Naive thymus-derived CD8-positive, alpha-beta T cell (primary cell): Measurements from ENCODE around the gene SLC38A4. TPM values are rescaled to one million over a fixed set of nuclear protein-coding genes. Genes with fewer than 3 reads are reported as not detected.

Experiments
- ATAC-seq, 2 donors: fragments of 150-1000 bp; cut with Tn5 transposase in 1 of 2; sonication (Bioruptor Pico), chemical (Tn5 transposase) in 1 of 2; 1 replicate in 1 of 2; 2 replicates in 1 of 2; pipeline ENCODE4 v1.10.0; 2021; ENCODE audit warnings: mild to moderate bottlenecking in 2 of 2, moderate library complexity in 2 of 2
- POLR2A ChIA-PET: fragments of 350-600 bp; sonication (Branson Sonifier 250); formaldehyde crosslinking; loops from one replicate; lab custom pipeline; 2021; ENCODE audit warnings: antibody characterized with exemption; lab: Charles Lee
- DNase-seq, 10 donors: peaks; one replicate each; pipeline versions ENCODE4 v3.0.0 to v3.0.0-alpha.2; 2020 to 2022
- H3K27ac Mint-ChIP-seq, 10 donors: one replicate each; pipeline ENCODE4 v1.8.0; 2020 to 2022; ENCODE audit warnings: mild to moderate bottlenecking in 10 of 10, mixed read lengths in 10 of 10, moderate library complexity in 4 of 10, inconsistent platforms in 1 of 10
- H3K27me3 Mint-ChIP-seq, 5 donors: one replicate each; pipeline ENCODE4 v1.8.0; 2021 to 2022; ENCODE audit warnings: mixed read lengths in 5 of 5
- H3K36me3 Mint-ChIP-seq, 3 donors: one replicate each; pipeline ENCODE4 v1.8.0; 2020 to 2022; ENCODE audit warnings: mixed read lengths in 3 of 3, mild to moderate bottlenecking in 2 of 3, inconsistent platforms in 1 of 3
- H3K4me1 Mint-ChIP-seq, 4 donors: one replicate each; pipeline ENCODE4 v1.8.0; 2021 to 2022; ENCODE audit warnings: mixed read lengths in 4 of 4
- H3K4me3 Mint-ChIP-seq, 10 donors: one replicate each; pipeline ENCODE4 v1.8.0; 2020 to 2022; ENCODE audit warnings: mild to moderate bottlenecking in 10 of 10, mixed read lengths in 10 of 10, moderate library complexity in 6 of 10, inconsistent platforms in 1 of 10
- H3K9me3 Mint-ChIP-seq, 9 donors: one replicate each; pipeline ENCODE4 v1.8.0; 2020 to 2022; ENCODE audit warnings: mixed read lengths in 9 of 9, mild to moderate bottlenecking in 3 of 9, inconsistent platforms in 1 of 9, moderate library complexity in 1 of 9
- polyA plus RNA-seq, 3 donors: library from polyadenylated mRNA; unstranded; fragments of 300-500 nt; fragmentation: Illumina TruSeq; gene quantifications; one replicate each; pipeline ENCODE4 v1.2.3, GENCODE V29; 2021
- total RNA-seq, 8 experiments: library from RNA in 2 of 8; stranded (reverse) in 2 of 8; gene quantifications; one replicate each; pipeline ENCODE4 v1.2.3 and lab custom pipeline; 2021 to 2026

Gene SLC38A4
- total and polyA plus RNA-seq, 5 experiments from 2014 or later, result not detected

DNA sequence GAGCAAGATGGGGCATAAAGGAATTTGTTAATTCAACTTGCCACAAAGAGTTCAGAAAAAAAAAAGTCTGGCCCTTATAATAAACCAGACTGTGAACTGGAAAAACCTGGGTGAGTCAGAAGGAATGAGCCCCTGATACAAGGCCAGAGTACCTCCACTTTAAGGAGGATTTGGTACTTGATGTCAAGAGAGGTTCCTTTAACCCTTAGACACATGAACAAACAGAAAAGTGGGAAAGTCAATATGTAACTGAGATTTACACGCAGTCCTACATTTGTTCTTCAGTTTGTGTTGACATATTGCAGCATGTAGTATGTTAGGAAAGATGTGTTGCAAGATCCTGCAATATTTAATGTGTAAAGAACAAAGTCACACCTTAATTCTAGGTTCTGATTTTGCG, 14.2 kb upstream of the SLC38A4 start:
- Mint-ChIP-seq H3K4me3 (no peak overlapping the region), H3K9me3 (no peaks in the 10 kb centered on the region), H3K36me3 (peaks cover 0 to 2% (median 0%) of the 10 kb centered on the region in 3 donors), H3K4me1 (no peaks in the 10 kb centered on the region), H3K27ac (no peak overlapping the region), H3K27me3 (peaks cover 10 to 27% (median 12%) of the 10 kb centered on the region in 5 donors)
- DNase-seq (no peak), ATAC-seq (no peak)
- POLR2A ChIA-PET, result no interaction called here

DNA sequence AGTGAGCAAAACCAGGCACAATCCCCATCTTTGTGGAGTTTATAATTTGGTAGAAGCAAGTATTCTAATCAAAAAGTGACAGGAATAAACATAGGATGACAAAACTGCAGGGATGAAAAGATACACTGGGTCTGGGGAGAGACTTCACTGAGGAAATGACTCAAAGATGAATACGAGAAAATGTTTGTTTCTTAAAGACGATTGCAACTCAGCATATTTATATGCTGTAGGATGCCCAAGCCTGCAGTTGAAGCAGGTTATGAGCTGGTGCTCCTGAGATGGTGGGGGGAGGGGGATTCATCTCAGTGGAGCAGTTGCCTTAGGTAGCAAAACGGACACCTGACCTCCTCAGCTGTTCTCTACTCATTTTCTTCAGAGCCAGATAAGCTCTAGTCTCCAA, 13.4 kb upstream of the SLC38A4 start:
- H3K27ac Mint-ChIP-seq, result peak overlapping the region in 1 of 10 donors; percentile 8
- H3K27me3 Mint-ChIP-seq, result peaks cover 11 to 30% (median 13%) of the 10 kb centered on the region in 5 donors
- no peak overlapping the region for H3K4me3 Mint-ChIP-seq
- no peak for DNase-seq
- peaks cover 0 to 2% (median 0%) of the 10 kb centered on the region in 3 donors for H3K36me3 Mint-ChIP-seq
- no peaks in the 10 kb centered on the region for H3K9me3 Mint-ChIP-seq
- no peaks in the 10 kb centered on the region for H3K4me1 Mint-ChIP-seq
- ATAC-seq, result no peak
- POLR2A ChIA-PET, result no interaction called here

DNA sequence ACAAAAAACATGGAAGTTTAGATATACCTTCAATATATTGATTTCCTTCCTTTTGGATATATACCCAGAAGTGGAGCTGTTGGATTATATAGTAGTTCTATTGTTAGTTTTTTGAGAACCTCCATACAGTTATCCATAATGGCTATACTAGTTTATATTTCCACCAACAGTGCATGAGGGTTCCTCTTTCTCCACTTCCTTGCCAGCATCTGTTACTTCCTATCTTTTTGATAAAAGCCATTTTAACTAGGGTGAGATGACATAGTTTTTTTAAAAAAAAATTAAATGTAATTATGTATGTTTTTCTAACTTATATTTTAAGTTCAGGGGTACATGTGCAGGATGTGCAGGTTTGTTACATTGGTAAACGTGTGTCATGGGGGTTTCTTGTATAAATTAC, 10.0 kb upstream of the SLC38A4 start:
- Mint-ChIP-seq H3K27ac (no peak overlapping the region), H3K36me3 (peaks cover 0 to 2% (median 0%) of the 10 kb centered on the region in 3 donors), H3K4me1 (peaks cover 10 to 18% (median 13%) of the 10 kb centered on the region in 4 donors), H3K4me3 (no peak overlapping the region), H3K9me3 (peaks cover 0 to 2% (median 0%) of the 10 kb centered on the region in 9 donors), H3K27me3 (peaks cover 27 to 52% (median 33%) of the 10 kb centered on the region in 5 donors)
- ATAC-seq, result no peak
- DNase-seq, result no peak
- POLR2A ChIA-PET, result interaction anchor here (0.6 kb wide), 1 partner anchor 100 kb away, joined by 3 read pairs; no protein-coding TSS in a partner anchor

DNA sequence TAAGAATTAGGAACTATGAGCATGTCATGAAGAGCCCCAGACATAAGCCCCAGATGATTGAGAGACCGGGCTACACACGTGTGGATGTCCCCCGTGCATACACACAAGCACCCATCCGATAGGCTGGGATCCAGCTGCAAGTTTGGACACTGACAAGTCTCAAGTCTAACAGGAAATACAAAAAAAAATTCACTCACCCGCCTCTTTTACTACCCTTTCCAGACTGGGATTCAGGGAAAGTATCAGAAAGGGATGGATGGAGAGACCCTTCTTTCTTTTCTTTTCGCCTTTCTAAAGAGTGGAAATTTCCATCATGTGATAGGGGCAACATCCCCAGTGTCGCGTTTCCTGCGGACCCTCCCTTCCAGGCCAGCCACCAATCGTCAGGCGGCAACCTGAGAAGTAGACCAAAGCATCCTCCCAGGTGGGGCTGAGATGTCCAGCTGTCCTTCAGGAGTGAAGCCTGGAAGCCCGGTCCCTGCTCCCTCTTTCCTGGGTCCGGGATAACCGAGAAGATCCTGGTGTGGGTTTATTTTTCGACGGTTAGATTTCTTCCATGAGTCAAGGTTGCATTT, 6.4 kb upstream of the SLC38A4 start:
- peaks cover 0 to 2% (median 0%) of the 10 kb centered on the region in 9 donors for H3K9me3 Mint-ChIP-seq

DNA sequence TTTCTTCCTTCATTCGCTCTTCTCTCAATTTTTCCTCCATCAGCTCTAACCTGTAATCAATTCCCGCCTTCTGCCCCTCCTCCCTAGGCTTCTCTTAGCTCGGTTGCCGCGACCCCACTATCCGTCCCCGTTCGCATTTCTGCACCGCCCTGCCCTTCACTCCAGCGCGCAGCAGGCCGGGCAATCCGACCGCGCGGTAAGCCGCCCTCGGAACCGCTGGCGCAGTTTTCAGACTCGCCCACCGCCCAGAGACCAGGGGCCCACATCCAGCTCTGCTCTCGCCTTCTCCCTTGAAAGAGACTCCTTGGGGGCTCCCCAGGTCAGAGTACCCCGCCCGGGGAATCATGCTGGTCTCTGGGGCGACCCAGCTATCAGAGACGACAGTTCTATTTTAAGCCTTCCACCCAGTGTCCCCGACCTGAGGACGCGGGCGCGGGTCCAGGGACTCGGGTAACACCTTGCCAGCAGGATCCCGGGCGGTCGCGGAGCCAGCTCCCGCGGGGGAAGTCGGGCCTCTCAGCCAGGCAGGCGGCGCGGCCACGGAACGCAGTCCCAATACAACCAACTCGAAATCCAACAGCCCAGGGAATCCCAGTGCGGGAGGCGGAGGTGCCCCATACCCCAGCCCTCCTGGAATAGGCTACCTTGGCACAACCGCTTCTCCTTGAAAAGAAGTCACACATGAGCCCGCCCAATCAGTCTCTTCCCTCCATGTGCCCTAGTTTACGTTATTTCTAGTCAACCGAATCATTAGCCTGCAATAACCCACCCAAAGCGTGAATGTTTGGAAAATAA, 5.7 kb upstream of the SLC38A4 start:
- Mint-ChIP-seq H3K36me3 (no peaks in the 10 kb centered on the region), H3K4me1 (peaks cover 12 to 20% (median 15%) of the 10 kb centered on the region in 4 donors), H3K9me3 (peaks cover 0 to 2% (median 0%) of the 10 kb centered on the region in 9 donors), H3K27ac (no peak overlapping the region), H3K27me3 (peaks cover 32 to 69% (median 60%) of the 10 kb centered on the region in 5 donors), H3K4me3 (peak overlapping the region in 7 of 10 donors; percentile 42 to 83 (median 58))
- peak in 1 of 2 donors; percentile 20 for ATAC-seq
- POLR2A ChIA-PET, result no interaction called here
- DNase-seq, result peak in 1 of 10 donors; percentile 2

More for the DNA sequence above, 6.4 kb upstream of the SLC38A4 start:
- Mint-ChIP-seq H3K27me3 (peaks cover 38 to 65% (median 57%) of the 10 kb centered on the region in 5 donors), H3K36me3 (no peaks in the 10 kb centered on the region), H3K4me1 (peaks cover 12 to 20% (median 15%) of the 10 kb centered on the region in 4 donors), H3K27ac (peak overlapping the region in 1 of 10 donors; percentile 35), H3K4me3 (peak overlapping the region in 7 of 10 donors; percentile 36 to 83 (median 42))
- ATAC-seq (no peak), DNase-seq (no peak)
- POLR2A ChIA-PET, result no interaction called here

DNA sequence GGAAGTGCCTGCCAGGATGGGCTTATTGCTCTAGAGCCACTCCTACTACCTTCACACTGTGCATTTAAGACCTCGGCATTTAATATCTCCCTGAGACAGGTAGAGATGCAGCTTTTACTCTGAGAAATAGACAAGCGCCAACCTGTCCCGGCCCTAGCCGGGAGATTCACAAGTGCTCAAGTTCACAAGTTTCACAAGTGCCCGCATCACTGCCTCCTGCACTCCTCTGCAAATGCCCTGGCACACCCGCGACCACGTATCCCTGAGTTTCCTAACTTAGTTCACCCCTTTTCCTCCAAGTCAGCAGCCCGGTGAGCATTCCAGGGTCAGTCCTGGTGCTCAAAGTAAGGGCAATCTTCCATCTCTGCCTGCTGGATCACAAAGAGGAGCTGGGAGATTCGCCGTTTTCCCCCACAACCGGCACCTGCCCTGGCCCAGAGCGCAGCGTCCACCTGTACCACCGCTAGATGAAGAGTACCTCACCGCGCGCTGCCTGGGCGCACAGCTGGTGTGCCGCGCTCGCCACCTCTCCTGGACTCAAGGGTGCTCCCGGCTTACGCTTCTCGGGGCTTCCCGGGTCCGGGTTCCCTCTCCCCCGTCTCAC, 5.0 kb upstream of the SLC38A4 start:
- peaks cover 35 to 73% (median 63%) of the 10 kb centered on the region in 5 donors for H3K27me3 Mint-ChIP-seq
- H3K36me3 Mint-ChIP-seq, result no peaks in the 10 kb centered on the region
- H3K4me1 Mint-ChIP-seq, result peaks cover 12 to 20% (median 15%) of the 10 kb centered on the region in 4 donors
- H3K4me3 Mint-ChIP-seq, result peak overlapping the region in 8 of 10 donors; percentile 40 to 83 (median 62)
- no peak for ATAC-seq
- peaks cover 0 to 2% (median 0%) of the 10 kb centered on the region in 9 donors for H3K9me3 Mint-ChIP-seq
- no peak overlapping the region for H3K27ac Mint-ChIP-seq
- POLR2A ChIA-PET, result no interaction called here
- DNase-seq, result no peak

DNA sequence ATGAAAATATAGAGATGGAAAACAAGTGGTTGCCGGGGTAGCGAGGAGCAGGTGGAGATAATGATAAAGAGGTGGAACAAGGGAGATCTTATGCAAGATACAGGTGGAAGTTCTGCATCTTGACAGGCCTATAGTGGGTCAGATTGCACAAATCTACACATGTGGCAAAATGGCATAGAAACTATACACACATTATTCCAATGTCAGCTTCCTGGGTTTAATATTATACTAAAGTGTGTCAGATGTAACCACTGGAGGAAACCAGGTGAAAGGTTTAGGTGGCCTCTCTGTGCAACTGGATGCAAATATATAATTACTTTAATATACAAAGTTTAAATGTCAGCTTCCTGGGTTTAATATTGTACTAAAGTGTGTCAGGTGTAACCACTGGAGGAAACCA, 1.1 kb downstream of the SLC38A4 start:
- no peak for ATAC-seq
- H3K27me3 Mint-ChIP-seq, result peaks cover 25 to 60% (median 37%) of the 10 kb centered on the region in 5 donors
- H3K36me3 Mint-ChIP-seq, result no peaks in the 10 kb centered on the region
- DNase-seq, result no peak
- no peak overlapping the region for H3K4me3 Mint-ChIP-seq
- POLR2A ChIA-PET, result no interaction called here
- no peak overlapping the region for H3K27ac Mint-ChIP-seq
- H3K9me3 Mint-ChIP-seq, result no peaks in the 10 kb centered on the region
- H3K4me1 Mint-ChIP-seq, result no peaks in the 10 kb centered on the region

DNA sequence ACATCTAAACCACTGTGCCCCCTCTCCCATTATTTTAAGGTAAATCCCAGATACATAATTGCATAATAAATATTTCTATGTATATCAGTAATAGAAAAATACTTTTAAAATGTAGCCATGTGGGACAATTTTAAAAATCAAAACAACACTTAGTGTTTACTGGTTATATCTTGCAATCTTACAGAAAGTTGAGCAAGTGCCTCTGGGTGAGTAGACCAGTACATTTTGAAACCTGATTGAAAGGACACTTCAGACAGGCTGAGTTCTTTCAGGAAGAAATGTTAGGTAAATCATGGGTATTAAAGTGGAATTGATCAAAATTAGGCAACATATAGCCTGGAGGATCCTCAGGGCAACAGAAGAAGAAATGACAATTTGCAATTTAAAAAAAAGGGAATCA, 7.2 kb downstream of the SLC38A4 start:
- no peak for ATAC-seq
- no peak overlapping the region for H3K4me3 Mint-ChIP-seq
- no peak overlapping the region for H3K27ac Mint-ChIP-seq
- POLR2A ChIA-PET, result no interaction called here
- H3K9me3 Mint-ChIP-seq, result no peaks in the 10 kb centered on the region
- H3K27me3 Mint-ChIP-seq, result peaks cover 0 to 20% (median 9%) of the 10 kb centered on the region in 5 donors
- no peaks in the 10 kb centered on the region for H3K4me1 Mint-ChIP-seq
- no peaks in the 10 kb centered on the region for H3K36me3 Mint-ChIP-seq
- no peak for DNase-seq

DNA sequence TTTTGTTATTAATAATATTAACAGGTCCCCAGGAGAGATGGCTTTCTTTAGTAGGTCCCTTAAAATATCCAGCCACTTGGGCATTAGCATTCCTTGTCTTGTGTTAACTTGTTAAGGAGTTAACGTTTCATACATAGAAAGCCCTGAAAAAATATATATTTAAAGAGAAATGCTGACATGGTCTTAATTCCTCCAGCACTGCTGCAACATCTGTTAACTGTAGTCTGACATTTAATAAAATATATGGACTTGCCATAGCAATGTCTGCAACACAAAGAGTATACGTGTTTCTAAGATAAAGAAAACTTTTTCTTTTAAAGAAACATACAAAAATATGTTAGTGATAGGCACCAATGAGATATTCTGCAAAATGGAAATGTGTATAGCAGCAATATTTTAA, 10.0 kb downstream of the SLC38A4 start:
- H3K27me3 Mint-ChIP-seq, result peaks cover 0 to 8% (median 0%) of the 10 kb centered on the region in 5 donors
- H3K4me3 Mint-ChIP-seq, result no peak overlapping the region
- H3K36me3 Mint-ChIP-seq, result no peaks in the 10 kb centered on the region
- DNase-seq (no peak), ATAC-seq (no peak)
- no peak overlapping the region for H3K27ac Mint-ChIP-seq
- POLR2A ChIA-PET, result no interaction called here
- H3K4me1 Mint-ChIP-seq, result peaks cover 5 to 7% (median 6%) of the 10 kb centered on the region in 4 donors
- no peaks in the 10 kb centered on the region for H3K9me3 Mint-ChIP-seq

DNA sequence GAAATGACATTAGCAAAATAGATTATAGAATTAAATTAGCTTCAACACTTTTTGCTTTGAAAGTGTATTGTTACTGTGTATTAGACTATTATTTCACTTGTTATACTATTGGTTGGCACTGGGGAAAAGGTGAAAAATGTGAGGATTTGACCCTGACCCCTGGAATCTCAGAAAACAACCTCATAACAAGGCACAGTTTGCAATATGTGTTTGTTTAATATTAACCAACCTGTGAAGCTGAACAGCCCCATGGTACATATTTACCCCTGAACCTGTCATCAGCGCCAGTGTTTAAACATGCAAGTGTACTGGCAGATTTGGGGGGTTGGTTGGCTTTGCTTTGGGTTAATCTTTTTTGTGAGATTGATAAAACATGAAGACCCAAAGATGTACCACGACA, 11.7 kb downstream of the SLC38A4 start:
- Mint-ChIP-seq H3K4me1 (peaks cover 5 to 7% (median 6%) of the 10 kb centered on the region in 4 donors), H3K4me3 (no peak overlapping the region)

DNA sequence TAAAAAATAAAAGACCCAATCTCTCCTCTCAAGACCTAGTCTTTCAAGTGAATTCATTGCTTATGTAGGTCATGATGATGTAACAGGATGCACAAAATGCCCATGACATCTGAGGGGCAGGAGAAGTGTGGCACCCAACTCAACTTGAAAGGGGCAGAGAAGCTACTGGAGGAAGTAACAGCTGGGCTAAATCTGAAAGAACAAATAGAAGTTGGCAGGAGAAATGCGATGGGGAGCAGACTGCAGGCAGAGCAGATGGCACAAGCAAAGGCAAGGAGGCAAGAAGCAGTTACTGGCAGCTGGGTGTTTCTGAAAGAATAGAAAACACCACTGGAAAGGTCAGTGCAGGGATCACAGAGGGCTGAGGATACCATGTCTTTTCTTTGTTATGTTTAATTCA, 14.6 kb downstream of the SLC38A4 start:
- Mint-ChIP-seq H3K36me3 (no peaks in the 10 kb centered on the region), H3K27me3 (peaks cover 0 to 8% (median 0%) of the 10 kb centered on the region in 5 donors), H3K4me1 (peaks cover 5 to 7% (median 6%) of the 10 kb centered on the region in 4 donors), H3K27ac (peak overlapping the region in 2 of 10 donors; percentile 0 to 41), H3K4me3 (no peak overlapping the region), H3K9me3 (no peaks in the 10 kb centered on the region)
- peak in 1 of 2 donors; percentile 86 for ATAC-seq
- peak in 3 of 10 donors; percentile 9 to 36 (median 18) for DNase-seq
- POLR2A ChIA-PET, result no interaction called here

More for the DNA sequence above, 11.7 kb downstream of the SLC38A4 start:
- DNase-seq (no peak), ATAC-seq (no peak)
- Mint-ChIP-seq H3K36me3 (no peaks in the 10 kb centered on the region), H3K9me3 (no peaks in the 10 kb centered on the region), H3K27me3 (peaks cover 0 to 8% (median 0%) of the 10 kb centered on the region in 5 donors), H3K27ac (no peak overlapping the region)
- POLR2A ChIA-PET, result no interaction called here

DNA sequence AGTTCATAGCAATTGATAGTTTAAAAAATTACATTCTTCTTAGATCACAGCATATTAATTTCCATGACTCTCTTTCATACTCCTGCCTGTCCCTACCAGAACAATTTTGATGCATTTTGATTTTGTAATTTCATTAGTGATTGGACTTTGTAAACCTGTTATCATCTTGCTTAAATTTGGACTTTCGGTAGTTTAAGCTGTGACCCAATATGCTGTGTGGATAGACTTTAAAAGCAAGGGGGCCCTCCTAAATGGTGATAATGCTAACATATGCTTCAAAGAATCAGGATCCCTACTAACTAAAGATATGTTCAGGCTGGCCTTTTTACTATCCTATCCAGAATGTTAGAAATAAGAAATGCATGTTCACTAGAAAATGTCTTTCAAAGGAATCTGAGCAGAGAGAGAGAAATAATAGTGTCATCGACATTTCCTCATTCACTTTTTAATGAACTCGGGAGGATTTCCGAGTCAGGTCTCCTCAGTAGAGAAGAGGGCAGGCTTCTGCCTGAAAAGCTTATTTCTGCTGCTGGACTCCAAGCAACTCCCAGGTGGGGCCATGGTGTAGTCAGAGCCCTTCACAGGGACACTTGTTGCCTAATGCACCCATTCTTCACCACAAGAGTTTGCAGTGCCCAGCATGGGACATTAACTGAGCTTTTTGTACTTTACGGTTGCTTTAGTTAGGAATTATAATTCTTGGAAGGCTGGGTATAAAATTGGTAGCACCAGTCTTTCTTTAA, 16.7 kb downstream of the SLC38A4 start:
- no peak for ATAC-seq
- Mint-ChIP-seq H3K4me3 (no peak overlapping the region), H3K27me3 (peaks cover 0 to 7% (median 0%) of the 10 kb centered on the region in 5 donors), H3K4me1 (peaks cover 5 to 7% (median 6%) of the 10 kb centered on the region in 4 donors), H3K36me3 (no peaks in the 10 kb centered on the region), H3K9me3 (no peaks in the 10 kb centered on the region), H3K27ac (no peak overlapping the region)
- DNase-seq, result no peak
- POLR2A ChIA-PET, result no interaction called here
